Astrocyte (in vitro differentiated cells and primary cell): ENCODE measurements around the gene KANK2. TPM values are rescaled to one million over a fixed set of nuclear protein-coding genes. Genes with fewer than 3 reads are reported as not detected.

Experiments
- DNase-seq: peaks from one replicate; pipeline ENCODE4 v3.0.0-alpha.2; 2010; ENCODE audit warnings: low read depth
- FAIRE-seq: peaks from 2 replicates; lab custom pipeline; 2011; peaks lifted over from hg19 to GRCh38; lab: Jason Lieb, UNC
- H2AFZ ChIP-seq: 2 replicates; pipeline ENCODE4 v1.6.0; 2012; ENCODE audit warnings: low read depth, low read length, inconsistent platforms
- H3K27ac ChIP-seq: 2 replicates; pipeline ENCODE4 v1.5.1; 2011; ENCODE audit warnings: low read depth, low read length, inconsistent platforms
- H3K27me3 ChIP-seq: 2 replicates; pipeline ENCODE4 v1.6.0; 2011; ENCODE audit warnings: low read length, inconsistent platforms; ENCODE audit not compliant: insufficient read depth
- H3K36me3 ChIP-seq: 2 replicates; pipeline ENCODE4 v1.5.1; 2011; ENCODE audit warnings: low read length, inconsistent platforms; ENCODE audit not compliant: insufficient read depth
- H3K4me1 ChIP-seq: 2 replicates; pipeline ENCODE4 v1.5.1; 2011; ENCODE audit warnings: low read length, inconsistent platforms; ENCODE audit not compliant: insufficient read depth
- H3K4me2 ChIP-seq: 2 replicates; pipeline ENCODE4 v1.6.0; 2012; ENCODE audit warnings: low read length, inconsistent platforms
- H3K4me3 ChIP-seq: 2 replicates; pipeline ENCODE4 v1.5.1; 2011; ENCODE audit warnings: low read depth, mild to moderate bottlenecking, low read length, inconsistent platforms; ENCODE audit not compliant: insufficient read depth
- H3K79me2 ChIP-seq: 2 replicates; pipeline ENCODE4 v1.6.0; 2012; ENCODE audit warnings: mild to moderate bottlenecking, low read length, inconsistent platforms; ENCODE audit not compliant: insufficient read depth
- H3K9ac ChIP-seq: 2 replicates; pipeline ENCODE4 v1.6.0; 2012; ENCODE audit warnings: mild to moderate bottlenecking, low read length, inconsistent platforms
- H3K9me3 ChIP-seq: 2 replicates; pipeline ENCODE4 v1.5.1; 2012; ENCODE audit warnings: low read depth, mild to moderate bottlenecking, low read length, inconsistent platforms; ENCODE audit not compliant: insufficient read depth
- H4K20me1 ChIP-seq: 2 replicates; pipeline ENCODE4 v1.6.0; 2012; ENCODE audit warnings: low read length, inconsistent platforms; ENCODE audit not compliant: insufficient read depth
- H3K27ac Mint-ChIP-seq: one replicate; pipeline ENCODE4 v1.8.0; 2021; ENCODE audit warnings: mild to moderate bottlenecking, mixed read lengths; ENCODE audit not compliant: unreplicated experiment
- H3K27me3 Mint-ChIP-seq: one replicate; pipeline ENCODE4 v1.8.0; 2021; ENCODE audit warnings: low read depth, mixed read lengths; ENCODE audit not compliant: unreplicated experiment
- H3K36me3 Mint-ChIP-seq: one replicate; pipeline ENCODE4 v1.8.0; 2021; ENCODE audit warnings: low read depth, mixed read lengths; ENCODE audit not compliant: unreplicated experiment
- H3K4me1 Mint-ChIP-seq: one replicate; pipeline ENCODE4 v1.8.0; 2021; ENCODE audit warnings: low read depth, mixed read lengths; ENCODE audit not compliant: unreplicated experiment
- H3K4me3 Mint-ChIP-seq: one replicate; pipeline ENCODE4 v1.8.0; 2021; ENCODE audit warnings: mild to moderate bottlenecking, moderate library complexity, mixed read lengths; ENCODE audit not compliant: unreplicated experiment
- H3K9me3 Mint-ChIP-seq: one replicate; pipeline ENCODE4 v1.8.0; 2021; ENCODE audit warnings: mild to moderate bottlenecking, mixed read lengths; ENCODE audit not compliant: unreplicated experiment
- EZH2 ChIP-seq: IDR thresholded peaks from 2 replicates; pipeline ENCODE4 v1.6.1; 2012; ENCODE audit warnings: mild to moderate bottlenecking, low read length, inconsistent platforms; ENCODE audit not compliant: insufficient read depth
- total RNA-seq: library from RNA; stranded (reverse); gene quantifications from 2 replicates; pipeline ENCODE4 v1.2.1, GENCODE V29; 2021
- TF ChIP-seq, protein P1 (sequence below): IDR thresholded peaks from 2 replicates; pipeline ENCODE4 v1.5.1; 2011; ENCODE audit warnings: low read depth, mild to moderate bottlenecking, inconsistent platforms, low read length, moderate library complexity; ENCODE audit not compliant: insufficient read depth

KANK2 gene
- total RNA-seq, 1 donor from 2014 or later, result 50.3 TPM

GRCh38 chr19:11214387-11214786 is 17.0 kb upstream of the KANK2 start:
- Histone ChIP-seq H3K4me1 (no peaks in the 10 kb centered on the region), H3K27me3 (no peaks in the 10 kb centered on the region), H3K27ac (no peak overlapping the region), H3K4me2 (no peak overlapping the region), H2AFZ (no peak overlapping the region), H3K4me3 (no peak overlapping the region), H3K9ac (no peak overlapping the region), H3K79me2 (no peaks in the 10 kb centered on the region), H4K20me1 (peaks cover 14% of the 10 kb centered on the region), H3K9me3 (peaks cover 4% of the 10 kb centered on the region), H3K36me3 (no peaks in the 10 kb centered on the region)
- no peaks in the 10 kb centered on the region for H3K27me3 Mint-ChIP-seq
- H3K27ac Mint-ChIP-seq, result no peak overlapping the region
- FAIRE-seq, result no peak
- no peak for DNase-seq
- TF ChIP-seq EZH2, result no peak
- TF ChIP-seq, protein P1, sequence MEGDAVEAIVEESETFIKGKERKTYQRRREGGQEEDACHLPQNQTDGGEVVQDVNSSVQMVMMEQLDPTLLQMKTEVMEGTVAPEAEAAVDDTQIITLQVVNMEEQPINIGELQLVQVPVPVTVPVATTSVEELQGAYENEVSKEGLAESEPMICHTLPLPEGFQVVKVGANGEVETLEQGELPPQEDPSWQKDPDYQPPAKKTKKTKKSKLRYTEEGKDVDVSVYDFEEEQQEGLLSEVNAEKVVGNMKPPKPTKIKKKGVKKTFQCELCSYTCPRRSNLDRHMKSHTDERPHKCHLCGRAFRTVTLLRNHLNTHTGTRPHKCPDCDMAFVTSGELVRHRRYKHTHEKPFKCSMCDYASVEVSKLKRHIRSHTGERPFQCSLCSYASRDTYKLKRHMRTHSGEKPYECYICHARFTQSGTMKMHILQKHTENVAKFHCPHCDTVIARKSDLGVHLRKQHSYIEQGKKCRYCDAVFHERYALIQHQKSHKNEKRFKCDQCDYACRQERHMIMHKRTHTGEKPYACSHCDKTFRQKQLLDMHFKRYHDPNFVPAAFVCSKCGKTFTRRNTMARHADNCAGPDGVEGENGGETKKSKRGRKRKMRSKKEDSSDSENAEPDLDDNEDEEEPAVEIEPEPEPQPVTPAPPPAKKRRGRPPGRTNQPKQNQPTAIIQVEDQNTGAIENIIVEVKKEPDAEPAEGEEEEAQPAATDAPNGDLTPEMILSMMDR, result no peak
- no peaks in the 10 kb centered on the region for H3K4me1 Mint-ChIP-seq
- peaks cover 6% of the 10 kb centered on the region for H3K9me3 Mint-ChIP-seq
- peaks cover 27% of the 10 kb centered on the region for H3K36me3 Mint-ChIP-seq
- H3K4me3 Mint-ChIP-seq, result no peak overlapping the region

- H3K9ac ChIP-seq, result no peak overlapping the region
- no peaks in the 10 kb centered on the region for H3K4me1 Mint-ChIP-seq
- no peak overlapping the region for H3K27ac ChIP-seq
- no peak for TF ChIP-seq EZH2
- TF ChIP-seq, protein P1, result no peak
- H2AFZ ChIP-seq, result no peak overlapping the region
- FAIRE-seq (no peak), DNase-seq (no peak)
- H3K9me3 Mint-ChIP-seq, result no peaks in the 10 kb centered on the region
- peaks cover 20% of the 10 kb centered on the region for H3K36me3 Mint-ChIP-seq
- H3K4me1 ChIP-seq, result no peaks in the 10 kb centered on the region
- no peaks in the 10 kb centered on the region for H3K27me3 Mint-ChIP-seq
- H3K27me3 ChIP-seq, result no peaks in the 10 kb centered on the region
- no peaks in the 10 kb centered on the region for H3K79me2 ChIP-seq
- no peaks in the 10 kb centered on the region for H3K9me3 ChIP-seq
- no peaks in the 10 kb centered on the region for H3K36me3 ChIP-seq
- H3K4me3 ChIP-seq, result no peak overlapping the region
- H3K4me3 Mint-ChIP-seq, result no peak overlapping the region
- peaks cover 20% of the 10 kb centered on the region for H4K20me1 ChIP-seq
- no peak overlapping the region for H3K4me2 ChIP-seq
- H3K27ac Mint-ChIP-seq, result no peak overlapping the region
Observed at GRCh38 chr19:11210656-11210928, 13.2 kb upstream of the KANK2 start.

DNA sequence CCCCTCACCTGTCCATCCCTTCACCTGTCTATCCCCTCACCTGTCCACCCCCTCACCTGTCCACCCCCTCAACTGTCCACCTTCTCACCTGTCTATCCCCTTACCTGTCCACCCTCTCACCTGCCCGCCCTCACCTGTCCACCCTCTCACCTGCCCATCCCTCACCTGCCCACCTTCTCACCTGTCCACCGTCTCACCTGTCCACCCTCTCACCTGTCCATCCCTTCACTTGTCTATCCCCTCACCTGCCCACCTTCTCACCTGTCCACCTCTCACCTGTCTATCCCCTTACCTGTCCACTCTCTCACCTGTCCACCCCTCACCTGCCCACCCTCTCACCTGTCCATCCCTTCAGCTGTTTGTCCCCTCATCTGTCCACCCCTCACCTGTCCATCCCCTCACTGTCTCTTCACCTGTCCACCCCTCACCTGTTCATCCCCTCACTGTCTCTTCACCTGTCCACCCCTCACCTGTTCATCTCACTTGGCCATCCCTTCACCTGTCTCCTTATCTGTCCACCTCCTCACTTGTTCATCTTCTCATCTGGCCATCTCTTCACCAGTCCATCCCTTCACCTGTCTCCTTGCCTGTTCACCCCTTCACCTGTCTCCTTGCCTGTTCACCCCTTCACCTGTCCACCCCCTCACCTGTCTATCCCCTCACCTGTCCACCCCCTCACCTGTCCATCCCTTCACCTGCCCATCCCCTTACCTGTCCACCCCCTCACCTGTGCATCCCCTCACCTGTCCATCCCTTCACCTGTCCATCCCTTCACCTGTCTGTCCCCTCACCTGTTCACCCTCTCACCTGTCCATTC is 12.7 kb upstream of the KANK2 start:
- Histone ChIP-seq H3K27ac (no peak overlapping the region), H3K4me2 (no peak overlapping the region), H3K9me3 (no peaks in the 10 kb centered on the region), H3K4me1 (no peaks in the 10 kb centered on the region), H3K36me3 (no peaks in the 10 kb centered on the region), H3K9ac (no peak overlapping the region), H4K20me1 (peaks cover 20% of the 10 kb centered on the region), H3K79me2 (no peaks in the 10 kb centered on the region), H2AFZ (no peak overlapping the region), H3K27me3 (no peaks in the 10 kb centered on the region), H3K4me3 (no peak overlapping the region)
- Mint-ChIP-seq H3K36me3 (peaks cover 15% of the 10 kb centered on the region), H3K27me3 (no peaks in the 10 kb centered on the region), H3K4me1 (no peaks in the 10 kb centered on the region), H3K4me3 (no peak overlapping the region), H3K27ac (no peak overlapping the region), H3K9me3 (no peaks in the 10 kb centered on the region)
- DNase-seq (no peak), FAIRE-seq (no peak)
- TF ChIP-seq, protein P1, result no peak
- TF ChIP-seq EZH2, result no peak
